Central memory CD8-positive, alpha-beta T cell (primary cell): ENCODE measurements around the gene BBS7.

Experiments used
- ATAC-seq: fragments of 150-1000 bp; cut with Tn5 transposase; replicated peaks from 2 replicates; pipeline ENCODE4 v1.10.0; 2022; ENCODE audit warnings: mild to moderate bottlenecking, moderate FRiP score, moderate number of reproducible peaks; ENCODE audit not compliant: poor library complexity, severe bottlenecking; ENCODE audit errors: extremely low read depth
- DNase-seq, 2 donors: peaks; one replicate each; pipeline ENCODE4 v3.0.0; 2021; ENCODE audit warnings: low spot score in 2 of 2
- H3K27ac Mint-ChIP-seq: one replicate; pipeline ENCODE4 v1.8.0; 2022; ENCODE audit warnings: low read depth, mild to moderate bottlenecking, moderate library complexity, mixed read lengths
- H3K27me3 Mint-ChIP-seq: one replicate; pipeline ENCODE4 v1.8.0; 2022; ENCODE audit warnings: mixed read lengths
- H3K36me3 Mint-ChIP-seq: one replicate; pipeline ENCODE4 v1.8.0; 2022; ENCODE audit warnings: mild to moderate bottlenecking, moderate library complexity, mixed read lengths; ENCODE audit not compliant: insufficient read depth
- H3K4me1 Mint-ChIP-seq: one replicate; pipeline ENCODE4 v1.8.0; 2022; ENCODE audit warnings: mixed read lengths
- H3K4me3 Mint-ChIP-seq: one replicate; pipeline ENCODE4 v1.8.0; 2022; ENCODE audit warnings: mild to moderate bottlenecking, moderate library complexity, mixed read lengths
- H3K9me3 Mint-ChIP-seq: one replicate; pipeline ENCODE4 v1.8.0; 2022; ENCODE audit warnings: mixed read lengths

The BBS7 gene

DNA sequence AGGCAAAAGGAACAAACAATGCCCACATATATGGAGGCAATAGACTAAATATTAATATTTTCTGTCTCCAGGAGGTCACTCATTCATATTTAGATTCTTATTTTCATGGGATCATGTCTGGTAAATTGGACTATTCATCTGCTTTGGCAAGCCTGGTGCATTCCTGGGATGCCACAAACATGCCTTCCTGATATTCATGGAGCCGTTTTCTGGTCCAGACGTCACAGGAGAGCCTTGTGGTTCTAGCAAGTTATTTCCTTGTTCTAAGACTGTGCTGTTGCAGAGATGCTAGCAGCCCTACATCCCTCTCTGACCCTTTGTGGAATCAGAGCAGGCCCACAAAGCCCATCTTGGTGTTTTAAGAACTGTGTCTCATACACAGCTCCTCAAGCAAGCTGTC lies 85.3 kb downstream of the BBS7 start:
- Mint-ChIP-seq H3K4me3 (no peak overlapping the region), H3K4me1 (no peaks in the 10 kb centered on the region), H3K27ac (no peak overlapping the region), H3K9me3 (no peaks in the 10 kb centered on the region), H3K27me3 (peaks cover 51% of the 10 kb centered on the region), H3K36me3 (no peaks in the 10 kb centered on the region)
- DNase-seq, result no peak
- no peak for ATAC-seq

DNA sequence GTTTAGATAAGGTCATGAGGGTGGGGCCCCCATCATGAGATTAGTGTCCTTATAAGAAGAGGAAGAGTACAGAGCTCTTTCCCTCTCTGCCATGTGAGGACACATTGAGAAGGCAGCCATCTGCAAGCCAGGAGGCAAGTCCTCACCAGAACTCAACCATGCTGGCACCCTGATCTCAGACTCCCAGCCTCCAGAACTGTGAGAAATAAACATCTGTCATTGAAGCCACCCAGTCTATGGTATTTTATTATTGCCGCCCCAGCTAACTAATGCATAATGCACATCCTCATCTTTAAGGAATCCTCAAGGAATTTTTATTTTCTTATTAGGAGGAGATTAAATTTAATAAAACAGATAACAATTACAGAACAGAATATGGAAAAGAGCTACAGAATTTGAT lies 85.9 kb downstream of the BBS7 start:
- no peaks in the 10 kb centered on the region for H3K36me3 Mint-ChIP-seq
- H3K4me3 Mint-ChIP-seq, result no peak overlapping the region
- H3K27ac Mint-ChIP-seq, result no peak overlapping the region
- H3K27me3 Mint-ChIP-seq, result peaks cover 47% of the 10 kb centered on the region
- no peaks in the 10 kb centered on the region for H3K4me1 Mint-ChIP-seq
- ATAC-seq (no peak), DNase-seq (no peak)
- H3K9me3 Mint-ChIP-seq, result no peaks in the 10 kb centered on the region

DNA sequence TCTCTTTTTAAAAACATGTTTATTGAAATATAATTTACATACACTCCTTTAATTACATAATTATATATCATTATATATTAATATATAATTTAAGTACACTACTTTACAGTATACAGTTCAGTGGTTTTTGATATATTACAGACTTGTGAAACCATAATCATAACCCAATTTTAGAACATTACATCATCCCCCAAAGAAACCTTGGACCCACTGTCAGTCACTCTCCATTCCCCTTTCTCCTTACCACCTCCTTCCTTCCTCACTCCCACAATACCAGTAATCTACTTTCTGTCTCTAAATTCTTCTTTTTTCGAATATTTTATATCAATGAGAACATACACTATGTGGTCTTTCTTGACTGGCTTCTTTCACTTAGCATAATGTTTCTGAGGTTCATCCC lies 87.1 kb downstream of the BBS7 start:
- Mint-ChIP-seq H3K4me3 (no peak overlapping the region), H3K9me3 (no peaks in the 10 kb centered on the region), H3K27me3 (peaks cover 35% of the 10 kb centered on the region), H3K27ac (no peak overlapping the region), H3K36me3 (no peaks in the 10 kb centered on the region), H3K4me1 (peaks cover under 1% of the 10 kb centered on the region)
- DNase-seq, result no peak
- ATAC-seq, result no peak

DNA sequence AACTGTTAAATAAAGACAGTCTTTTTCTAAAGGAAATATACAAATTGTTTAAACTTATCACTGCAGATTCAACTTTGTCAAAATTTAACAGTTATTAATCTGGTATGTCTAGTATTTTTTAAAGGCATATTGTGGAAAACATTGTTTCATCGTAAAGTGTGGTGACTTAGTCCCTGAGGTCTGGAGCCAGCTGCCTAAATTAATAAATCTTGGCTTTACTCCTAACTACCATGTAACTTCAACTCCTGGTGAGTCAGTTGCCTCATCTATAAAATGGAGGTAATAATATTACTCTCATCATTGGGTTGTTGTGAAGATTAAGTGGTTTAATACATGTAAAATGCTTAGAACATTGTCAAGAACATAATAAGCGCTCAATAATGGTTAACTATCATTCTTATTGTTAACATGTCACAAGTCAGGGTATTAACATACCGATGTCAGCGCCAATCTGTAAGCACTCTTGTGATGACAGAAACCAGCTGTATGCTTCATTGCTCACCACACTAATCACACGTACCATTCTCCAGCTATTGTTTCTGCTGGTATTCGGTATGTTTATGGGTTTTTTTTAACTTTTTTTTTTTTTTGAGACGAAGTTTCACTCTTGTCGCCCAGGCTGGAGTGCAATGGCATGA lies 91.2 kb downstream of the BBS7 start:
- no peaks in the 10 kb centered on the region for H3K9me3 Mint-ChIP-seq
- DNase-seq, result no peak
- no peak for ATAC-seq
- H3K4me1 Mint-ChIP-seq, result peaks cover 21% of the 10 kb centered on the region
- H3K36me3 Mint-ChIP-seq, result peaks cover 3% of the 10 kb centered on the region
- H3K27me3 Mint-ChIP-seq, result peaks cover 11% of the 10 kb centered on the region
- H3K27ac Mint-ChIP-seq, result no peak overlapping the region
- no peak overlapping the region for H3K4me3 Mint-ChIP-seq

DNA sequence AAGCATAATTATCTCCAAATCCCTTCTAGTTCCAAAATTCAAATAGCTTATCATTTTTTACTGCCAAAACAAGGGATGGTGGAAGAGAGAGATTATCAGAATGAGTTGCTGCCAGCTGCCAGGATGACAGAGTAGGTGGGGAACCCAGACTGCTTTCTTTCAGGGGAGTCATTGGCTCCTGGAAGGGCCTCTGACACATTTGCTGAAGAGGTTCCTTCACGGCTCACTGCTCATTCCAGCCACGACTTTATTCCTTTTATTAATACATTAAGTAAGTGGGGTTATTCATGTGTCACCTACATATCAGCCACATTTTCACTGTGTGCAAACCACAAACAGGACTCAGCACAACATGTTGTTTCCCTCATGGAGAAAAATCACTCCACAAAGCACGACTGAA lies 92.6 kb downstream of the BBS7 start:
- Mint-ChIP-seq H3K27ac (peak overlapping the region; percentile 41), H3K4me3 (peak overlapping the region; percentile 26), H3K27me3 (peaks cover 11% of the 10 kb centered on the region), H3K9me3 (no peaks in the 10 kb centered on the region), H3K36me3 (peaks cover 3% of the 10 kb centered on the region), H3K4me1 (peaks cover 21% of the 10 kb centered on the region)
- no peak for ATAC-seq
- DNase-seq, result no peak

DNA sequence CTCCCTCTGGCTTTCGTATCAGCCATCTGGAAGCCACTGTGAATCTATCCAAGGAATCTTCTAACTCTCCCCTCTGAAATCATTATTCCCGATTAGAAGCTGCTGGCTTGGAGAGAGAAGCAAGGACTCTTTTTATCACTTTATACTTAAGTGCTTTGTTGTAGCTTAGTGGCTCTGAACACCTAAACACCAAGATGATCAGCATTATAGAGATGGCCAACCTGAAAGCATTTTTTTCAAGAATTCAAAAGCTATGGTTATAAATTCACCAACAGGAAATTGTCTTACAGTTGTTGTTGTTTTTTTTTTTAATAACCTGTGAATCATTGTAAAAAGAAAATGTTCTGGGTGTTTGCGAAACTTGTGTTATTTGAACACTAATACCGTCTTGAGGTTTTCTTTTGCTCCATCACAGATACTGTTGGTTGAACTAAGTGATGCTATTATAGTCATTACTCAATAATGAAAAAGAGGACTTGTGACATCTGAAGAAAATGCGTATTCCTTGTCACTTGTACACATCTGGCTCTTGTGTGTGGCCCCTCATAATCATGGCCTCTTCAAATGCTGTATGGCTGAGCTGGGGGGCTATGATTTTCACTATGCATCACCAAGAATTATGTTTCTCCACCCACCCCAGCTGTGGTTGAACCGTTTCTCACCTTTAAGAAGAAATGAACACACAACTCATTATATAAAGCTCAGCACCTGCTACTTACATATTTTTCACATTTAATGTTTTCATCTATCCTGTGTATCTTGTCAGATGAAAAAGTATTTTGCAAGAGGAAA lies 93.5 kb downstream of the BBS7 start:
- H3K27ac Mint-ChIP-seq, result peak overlapping the region; percentile 82
- DNase-seq (no peak), ATAC-seq (peak; percentile 55)
- H3K27me3 Mint-ChIP-seq, result peaks cover 9% of the 10 kb centered on the region
- H3K9me3 Mint-ChIP-seq, result no peaks in the 10 kb centered on the region
- no peak overlapping the region for H3K4me3 Mint-ChIP-seq
- H3K36me3 Mint-ChIP-seq, result peaks cover 3% of the 10 kb centered on the region
- peaks cover 21% of the 10 kb centered on the region for H3K4me1 Mint-ChIP-seq
